Sciatic nerve (tissue), 2 donors: ENCODE results near the gene PPP2R3A. TPM values are rescaled to one million over a fixed set of nuclear protein-coding genes. Genes with fewer than 3 reads are reported as not detected.
"Not testable (repeated sequence)": the region's sequence is repeated elsewhere in the genome, so short reads cannot be mapped to it uniquely, and the experiment has no call there.

Experiments
- ATAC-seq: fragments of 200-7000 bp; cut with Tn5 transposase; one replicate; pipeline ENCODE4 v1.9.1; 2020; ENCODE audit warnings: mild to moderate bottlenecking, moderate library complexity
- DNase-seq: peaks from one replicate; pipeline ENCODE4 v3.0.0-alpha.2; 2020; ENCODE audit warnings: low spot score
- intact Hi-C: fragments of 100-400 bp; cut with DNase I; formaldehyde crosslinking; loops from one replicate; pipeline ENCODE4 v1.14.2; 2022
- total RNA-seq: library from RNA; stranded (reverse); fragmentation: NEBNext Ultra II Directional; extraction: Animal tissue kit (Norgen Biotek cat#: 25700); gene quantifications from one replicate; pipeline ENCODE4 v1.2.1, GENCODE V29; 2021
- donor health status: DM: no; HTN: no; CAD: no.
- donor health status: DM: no; HTN: no; CAD: no.

PPP2R3A gene, protein sequence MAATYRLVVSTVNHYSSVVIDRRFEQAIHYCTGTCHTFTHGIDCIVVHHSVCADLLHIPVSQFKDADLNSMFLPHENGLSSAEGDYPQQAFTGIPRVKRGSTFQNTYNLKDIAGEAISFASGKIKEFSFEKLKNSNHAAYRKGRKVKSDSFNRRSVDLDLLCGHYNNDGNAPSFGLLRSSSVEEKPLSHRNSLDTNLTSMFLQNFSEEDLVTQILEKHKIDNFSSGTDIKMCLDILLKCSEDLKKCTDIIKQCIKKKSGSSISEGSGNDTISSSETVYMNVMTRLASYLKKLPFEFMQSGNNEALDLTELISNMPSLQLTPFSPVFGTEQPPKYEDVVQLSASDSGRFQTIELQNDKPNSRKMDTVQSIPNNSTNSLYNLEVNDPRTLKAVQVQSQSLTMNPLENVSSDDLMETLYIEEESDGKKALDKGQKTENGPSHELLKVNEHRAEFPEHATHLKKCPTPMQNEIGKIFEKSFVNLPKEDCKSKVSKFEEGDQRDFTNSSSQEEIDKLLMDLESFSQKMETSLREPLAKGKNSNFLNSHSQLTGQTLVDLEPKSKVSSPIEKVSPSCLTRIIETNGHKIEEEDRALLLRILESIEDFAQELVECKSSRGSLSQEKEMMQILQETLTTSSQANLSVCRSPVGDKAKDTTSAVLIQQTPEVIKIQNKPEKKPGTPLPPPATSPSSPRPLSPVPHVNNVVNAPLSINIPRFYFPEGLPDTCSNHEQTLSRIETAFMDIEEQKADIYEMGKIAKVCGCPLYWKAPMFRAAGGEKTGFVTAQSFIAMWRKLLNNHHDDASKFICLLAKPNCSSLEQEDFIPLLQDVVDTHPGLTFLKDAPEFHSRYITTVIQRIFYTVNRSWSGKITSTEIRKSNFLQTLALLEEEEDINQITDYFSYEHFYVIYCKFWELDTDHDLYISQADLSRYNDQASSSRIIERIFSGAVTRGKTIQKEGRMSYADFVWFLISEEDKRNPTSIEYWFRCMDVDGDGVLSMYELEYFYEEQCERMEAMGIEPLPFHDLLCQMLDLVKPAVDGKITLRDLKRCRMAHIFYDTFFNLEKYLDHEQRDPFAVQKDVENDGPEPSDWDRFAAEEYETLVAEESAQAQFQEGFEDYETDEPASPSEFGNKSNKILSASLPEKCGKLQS (N-terminal part only)
- 15.2 TPM for total RNA-seq

DNA sequence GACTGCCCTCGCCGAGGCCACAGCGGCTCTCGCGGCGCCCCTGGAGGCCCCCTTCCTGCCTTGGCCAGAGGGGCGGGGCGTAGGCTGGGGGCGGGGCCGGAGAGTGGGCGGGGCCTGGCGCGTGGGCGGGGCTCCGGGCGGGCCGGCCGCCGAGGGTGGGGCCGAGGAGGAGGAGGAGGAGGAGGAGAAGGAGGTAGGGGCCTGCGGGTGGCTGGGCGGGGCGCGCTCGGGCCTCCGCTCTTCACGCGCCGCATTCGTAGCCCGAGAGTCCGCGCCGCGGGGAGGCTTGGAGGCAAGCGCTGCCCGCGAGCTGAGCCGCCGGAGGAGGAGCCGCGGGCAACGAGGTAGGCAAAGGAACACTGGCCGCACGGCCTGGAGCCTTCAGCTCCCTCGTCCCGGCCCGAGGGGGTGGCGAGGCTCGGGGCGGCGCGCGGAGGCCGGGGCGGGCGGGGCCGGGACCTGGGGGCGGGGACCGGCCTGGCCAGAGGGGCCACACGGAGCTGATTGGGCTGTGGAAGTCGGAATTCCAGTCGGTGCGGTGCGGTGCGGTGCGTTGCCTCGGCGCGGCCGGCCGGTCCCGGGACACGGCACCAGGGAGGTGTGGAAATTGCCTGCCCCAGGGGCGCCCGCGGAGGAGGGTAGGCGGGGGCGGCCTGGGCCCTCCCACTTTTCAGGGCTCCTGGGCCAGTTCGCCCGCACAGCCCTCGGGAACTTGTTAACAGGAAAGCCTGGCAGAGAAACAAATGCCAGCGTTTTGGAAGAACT is at the start of gene PPP2R3A:
PPP2R3A (plus strand) TSS at position 223 of the 765 bp plus-strand sequence. CDS start 35,771 bp downstream, outside the sequence.
- intact Hi-C loops, result no loop called here
- ATAC-seq (peak; percentile 97), DNase-seq (peak; percentile 90)

DNA sequence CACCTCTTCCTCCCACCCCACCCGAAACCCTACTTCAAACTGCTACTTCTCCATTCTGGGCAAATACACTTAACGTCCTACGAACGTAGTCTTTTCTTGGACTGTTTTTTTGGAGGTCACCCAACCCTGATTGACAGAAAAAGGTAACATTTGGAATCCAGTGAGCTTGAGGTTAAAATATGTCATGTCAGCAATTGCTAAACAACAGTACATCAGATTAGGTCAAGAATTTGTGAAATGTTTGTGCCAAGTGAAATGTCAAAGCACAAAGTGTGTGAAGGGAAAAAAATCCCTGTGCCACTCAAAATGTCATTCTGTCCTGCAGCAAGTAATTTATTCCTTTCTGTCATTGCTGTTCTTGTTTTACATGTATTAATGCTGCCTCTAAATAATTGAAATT is 49.2 kb upstream of the PPP2R3A start:
- DNase-seq, result no peak
- intact Hi-C loops, result no loop called here
- ATAC-seq, result no peak

DNA sequence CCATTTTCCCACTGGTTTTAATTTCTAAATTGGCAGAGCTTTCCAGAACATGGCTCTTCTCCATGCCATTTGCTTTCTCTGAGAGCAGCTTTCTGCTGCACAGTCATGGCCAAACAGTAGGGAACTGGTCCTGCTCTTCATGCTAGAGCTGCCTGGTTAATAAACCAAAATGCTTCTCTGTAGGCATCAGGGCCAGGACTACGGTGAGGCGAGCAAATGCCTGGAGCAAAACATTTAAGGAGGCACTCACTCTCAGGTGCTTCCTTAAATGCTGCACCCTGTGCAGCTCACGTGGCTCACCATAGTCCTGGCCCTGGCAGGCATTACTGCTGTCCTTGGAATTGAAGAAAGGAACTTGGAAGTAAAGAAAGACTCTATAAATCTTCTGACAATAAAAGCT is 48.5 kb upstream of the PPP2R3A start:
- DNase-seq, result no peak
- no peak for ATAC-seq
- intact Hi-C loops, result no loop called here

DNA sequence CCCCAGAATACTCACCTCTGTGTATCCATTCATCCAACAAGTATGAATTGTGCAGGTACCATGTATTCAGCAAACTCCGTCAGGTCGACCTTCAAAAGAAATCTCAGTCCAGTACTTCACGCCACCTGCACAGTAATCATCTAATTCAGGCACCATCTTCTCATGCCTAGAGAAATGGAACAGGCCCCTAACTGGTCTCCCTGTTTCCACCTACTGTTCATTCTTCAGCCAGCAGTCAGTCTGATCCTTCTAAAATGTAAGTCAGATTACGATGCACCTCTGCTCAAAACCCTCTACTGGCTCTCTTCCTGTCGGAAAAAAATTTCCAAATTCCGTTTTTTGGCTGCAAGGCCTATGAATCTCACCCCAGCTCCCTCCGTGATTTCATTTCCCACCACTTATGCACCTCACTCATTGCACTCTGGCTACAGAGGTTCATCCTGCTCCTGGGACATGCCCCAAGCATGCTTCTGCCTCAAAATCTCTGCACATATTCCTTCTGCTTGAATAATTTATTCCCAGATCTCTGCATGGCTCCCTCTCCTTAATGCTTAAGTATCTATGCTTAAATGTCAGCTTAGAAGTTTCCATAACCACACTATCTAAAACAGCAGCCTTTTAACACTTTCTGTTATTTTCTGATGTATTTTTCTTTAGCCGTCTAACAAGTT is 47.5 kb upstream of the PPP2R3A start:
- intact Hi-C loops, result no loop called here
- DNase-seq (no peak), ATAC-seq (no peak)

DNA sequence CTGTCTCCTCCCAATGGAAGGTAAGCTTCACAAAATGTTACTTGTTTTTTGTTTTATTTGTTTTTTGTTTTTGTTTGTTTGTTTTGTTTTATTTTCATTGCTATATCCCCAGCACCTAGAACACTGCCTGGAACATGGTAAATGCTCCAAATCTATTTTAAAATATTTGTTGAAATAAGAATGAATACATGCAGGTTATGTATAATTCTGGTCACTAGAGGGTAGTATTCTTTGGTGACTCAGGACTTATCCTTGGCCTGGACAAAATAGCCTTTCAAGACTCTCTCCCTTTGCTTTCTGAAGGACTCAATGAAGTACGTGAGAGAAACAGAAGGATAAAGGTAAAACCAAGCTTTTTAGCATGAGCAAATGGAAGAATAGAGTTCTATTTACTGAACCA is 46.9 kb upstream of the PPP2R3A start:
- intact Hi-C loops, result no loop called here
- ATAC-seq, result peak; percentile 76

DNA sequence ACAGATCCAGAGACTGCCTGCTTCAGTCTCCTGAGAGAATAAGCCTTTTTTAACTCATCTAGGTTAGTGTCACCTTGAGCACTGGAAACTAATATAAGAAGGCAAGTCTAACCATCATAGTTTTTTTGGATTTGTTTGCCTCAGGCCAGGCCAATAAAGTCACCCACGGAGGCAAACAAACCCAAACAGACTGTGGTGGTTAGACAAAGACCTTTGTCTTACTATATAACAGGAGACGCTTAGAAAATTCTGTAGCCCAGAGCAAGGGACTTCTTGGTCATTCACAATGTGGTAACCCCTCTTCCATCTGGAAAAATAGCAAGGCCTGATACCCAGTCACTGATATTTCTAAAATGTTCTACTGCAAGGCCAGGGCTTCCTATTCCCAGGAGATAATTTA is 45.3 kb upstream of the PPP2R3A start:
- intact Hi-C loops, result loop anchor here (5.0 kb wide), 1 partner anchor 117 kb away; no protein-coding TSS in a partner anchor
- ATAC-seq, result no peak
- DNase-seq, result no peak

More for the DNA sequence above, 46.9 kb upstream of the PPP2R3A start:
- DNase-seq, result no peak

DNA sequence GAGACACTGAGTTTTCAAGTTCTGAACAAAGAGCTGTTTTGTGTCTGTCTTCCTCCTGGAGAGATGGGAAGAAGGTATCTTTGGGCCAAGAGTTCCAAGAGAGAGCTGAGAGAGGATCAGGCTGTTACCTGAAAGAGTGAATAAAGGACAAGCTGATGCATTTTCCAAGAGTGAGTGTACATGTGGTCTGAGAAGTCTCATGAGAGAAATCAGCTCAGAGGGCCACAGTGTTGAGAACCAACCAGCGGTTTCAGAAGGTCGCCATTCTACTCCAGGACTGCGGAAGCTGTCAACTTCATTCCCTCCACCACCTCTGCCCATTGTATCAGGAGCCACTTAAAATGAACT is 42.7 kb upstream of the PPP2R3A start:
- ATAC-seq (no peak), DNase-seq (no peak)
- intact Hi-C loops, result loop anchor here (5.0 kb wide), 1 partner anchor 114 kb away; no protein-coding TSS in a partner anchor

DNA sequence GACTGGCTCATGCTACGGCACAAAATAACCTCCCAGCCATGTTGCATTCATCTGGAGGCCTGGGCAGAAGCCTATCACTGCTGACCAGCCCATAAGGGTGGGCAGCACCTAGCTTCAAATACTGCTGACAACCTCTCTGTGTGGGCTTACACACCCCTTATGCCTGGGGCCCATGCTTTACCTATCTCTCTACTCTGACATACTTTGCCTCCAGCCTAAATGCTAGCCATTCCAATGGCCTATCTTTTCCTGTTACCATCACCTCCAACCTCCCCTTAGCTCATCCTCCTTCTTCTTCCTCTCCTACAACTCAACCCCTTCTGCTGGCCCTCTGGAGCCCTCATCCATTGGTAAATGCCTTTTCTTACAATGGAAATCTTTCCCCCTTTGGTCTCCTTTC is 41.0 kb upstream of the PPP2R3A start:
- DNase-seq, result no peak
- ATAC-seq, result no peak
- intact Hi-C loops, result loop anchor here (5.0 kb wide), 1 partner anchor 113 kb away; no protein-coding TSS in a partner anchor

DNA sequence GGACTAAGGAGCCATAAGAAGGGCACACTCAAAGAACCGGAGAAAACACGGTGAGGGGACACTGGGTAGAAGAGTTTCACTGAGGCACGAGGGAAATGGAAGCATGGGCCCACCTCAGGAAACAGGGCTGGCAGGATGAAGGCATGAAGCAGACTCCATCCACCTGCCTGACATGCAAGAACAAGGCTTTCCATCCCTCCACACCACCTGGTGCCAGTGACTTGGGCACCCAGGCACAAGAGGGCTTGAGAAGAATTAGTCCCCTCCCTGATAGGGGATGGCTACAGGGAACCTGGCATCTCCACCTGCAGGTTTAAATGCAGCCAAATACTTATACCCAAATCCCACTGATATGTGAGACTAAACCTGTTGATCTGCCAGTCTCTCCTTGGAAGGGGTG is 38.9 kb upstream of the PPP2R3A start:
- intact Hi-C loops, result no loop called here
- ATAC-seq (no peak), DNase-seq (no peak)

DNA sequence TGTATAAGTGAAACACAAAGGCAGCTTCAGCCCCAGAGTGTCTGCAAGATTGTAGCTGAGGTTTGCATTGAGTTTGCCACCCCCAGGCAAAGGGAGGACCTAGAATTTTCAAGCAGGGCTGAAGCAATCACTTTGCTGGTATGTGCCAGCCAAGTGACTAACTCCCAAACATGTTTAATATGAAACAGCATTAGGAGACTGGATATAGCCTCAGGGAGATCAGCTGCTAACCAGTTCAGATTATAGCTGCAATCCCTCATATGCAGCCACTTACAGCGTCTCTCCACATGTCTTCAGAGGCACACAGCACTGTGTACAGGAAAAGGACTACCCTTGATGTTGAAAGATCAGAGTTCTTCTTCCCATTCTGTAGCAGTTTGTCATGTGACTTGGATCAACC is 38.4 kb upstream of the PPP2R3A start:
- DNase-seq (no peak), ATAC-seq (no peak)
- intact Hi-C loops, result no loop called here

DNA sequence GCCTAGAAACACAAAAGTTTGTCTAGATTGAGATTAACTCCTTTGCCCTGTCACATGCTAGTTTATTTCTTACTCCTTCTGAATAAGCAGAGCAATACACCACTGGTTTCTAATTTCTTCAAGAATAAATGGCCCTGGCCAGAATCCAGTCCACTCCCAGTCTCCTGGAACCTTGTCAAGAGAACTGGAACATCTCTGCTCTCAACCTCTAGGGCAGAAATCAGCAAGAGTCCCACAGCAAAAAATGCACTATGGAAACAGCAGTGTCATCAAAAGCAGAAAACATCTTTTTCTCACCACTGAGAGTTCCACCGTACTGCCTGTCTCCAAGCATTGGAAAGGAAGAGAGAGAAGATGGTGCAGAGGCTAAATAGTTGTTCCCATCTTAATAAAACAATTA is 35.9 kb upstream of the PPP2R3A start:
- ATAC-seq (peak; percentile 92), DNase-seq (no peak)
- intact Hi-C loops, result no loop called here

DNA sequence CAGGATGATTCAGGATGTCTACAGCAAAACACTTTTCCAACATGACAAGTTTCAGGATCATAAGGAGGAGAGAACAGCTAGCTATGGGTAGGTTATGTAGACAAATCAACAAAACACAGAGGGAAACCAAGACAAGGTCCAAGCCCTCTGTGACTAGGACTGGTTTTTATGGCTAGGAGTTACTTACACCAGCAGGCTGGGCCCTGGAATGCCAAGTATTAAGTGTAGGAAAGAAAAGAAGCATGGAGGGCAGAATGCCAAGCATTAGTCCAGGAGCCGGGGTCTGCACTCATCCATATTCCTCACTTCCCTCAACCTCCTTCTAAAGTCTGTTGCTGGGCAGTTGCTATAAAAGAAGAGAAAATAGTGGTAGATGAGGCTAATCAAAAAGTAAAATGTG is 35.3 kb upstream of the PPP2R3A start:
- intact Hi-C loops, result no loop called here
- DNase-seq (no peak), ATAC-seq (no peak)

DNA sequence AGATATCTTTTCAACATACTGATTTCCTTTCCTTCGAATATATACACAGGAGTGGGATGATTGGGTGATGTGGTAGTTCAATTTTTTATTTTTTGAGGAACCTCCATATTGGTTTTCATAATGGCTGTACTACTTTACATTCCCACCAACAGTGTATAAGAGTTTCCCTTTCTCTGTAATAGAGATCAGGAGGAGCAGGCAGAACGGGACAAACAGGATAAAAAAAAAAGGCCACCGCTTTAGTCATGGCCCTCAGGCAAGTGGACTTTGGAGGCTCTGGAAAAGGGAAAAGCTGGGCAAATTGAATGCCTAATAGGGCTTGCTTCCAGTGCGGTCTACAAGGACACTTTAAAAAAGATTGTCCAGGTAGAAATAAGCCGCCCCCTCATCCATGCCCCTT is 30.4 kb upstream of the PPP2R3A start:
- intact Hi-C loops, ATAC-seq, DNase-seq: not testable (repeated sequence)

DNA sequence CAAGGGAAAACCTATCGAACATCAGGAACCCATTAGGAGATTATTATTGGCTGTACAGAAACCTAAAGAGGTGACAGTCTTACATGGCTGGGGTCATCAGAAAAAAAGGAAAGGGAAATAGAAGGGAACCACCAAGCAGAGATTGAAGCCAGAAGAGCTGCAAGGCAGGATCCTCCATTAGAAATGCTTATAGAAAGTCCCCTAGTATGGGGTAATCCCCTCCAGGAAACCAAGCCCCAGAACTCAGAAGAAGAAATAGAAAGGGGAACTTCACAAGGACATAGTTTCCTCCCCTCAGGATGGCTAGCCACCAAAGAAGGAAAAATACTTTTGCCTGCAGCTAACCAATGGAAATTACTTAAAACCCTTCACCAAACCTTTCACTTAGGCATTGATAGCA is 27.8 kb upstream of the PPP2R3A start:
- ATAC-seq, intact Hi-C loops, DNase-seq: not testable (repeated sequence)

DNA sequence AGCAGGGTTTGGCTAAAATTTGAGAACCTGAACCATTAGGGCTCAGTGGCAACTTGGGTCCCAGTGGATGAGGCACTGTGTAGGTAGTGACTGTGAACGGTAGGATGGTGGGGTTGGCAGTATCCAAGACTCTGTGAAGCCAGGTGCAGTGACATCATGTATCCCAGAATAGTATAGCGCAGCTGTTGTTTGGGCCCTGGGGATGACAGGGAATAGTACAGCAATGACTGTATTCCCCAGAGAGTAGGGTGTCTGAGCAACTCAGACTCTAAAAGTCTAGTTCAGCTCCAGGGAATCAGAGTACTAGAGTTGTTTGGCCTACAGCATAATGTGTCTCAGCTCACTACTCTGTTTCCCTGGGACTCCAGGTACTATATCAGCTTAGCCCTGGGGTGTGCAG is 20.7 kb upstream of the PPP2R3A start:
- intact Hi-C loops, result no loop called here
- ATAC-seq, result no peak
- no peak for DNase-seq

DNA sequence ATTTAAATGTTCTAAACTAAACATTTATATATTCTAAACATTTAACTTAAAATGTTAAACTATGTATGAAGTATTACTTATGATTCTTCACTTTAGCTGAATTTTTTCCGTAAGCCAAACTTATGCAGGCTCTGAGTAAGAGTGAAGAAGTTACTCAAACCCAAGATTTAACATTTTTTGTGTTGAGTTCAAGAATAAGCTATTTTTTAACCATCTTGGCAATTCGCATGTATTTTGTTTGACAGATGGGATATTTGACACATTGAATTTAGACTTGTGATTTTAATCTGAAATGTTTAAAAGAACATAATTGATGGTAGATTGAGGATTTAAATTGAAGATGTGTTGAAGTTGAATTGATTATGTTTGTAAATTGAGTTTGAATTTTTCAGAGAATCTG is 14.6 kb upstream of the PPP2R3A start:
- ATAC-seq (no peak), DNase-seq (no peak)
- intact Hi-C loops, result no loop called here

DNA sequence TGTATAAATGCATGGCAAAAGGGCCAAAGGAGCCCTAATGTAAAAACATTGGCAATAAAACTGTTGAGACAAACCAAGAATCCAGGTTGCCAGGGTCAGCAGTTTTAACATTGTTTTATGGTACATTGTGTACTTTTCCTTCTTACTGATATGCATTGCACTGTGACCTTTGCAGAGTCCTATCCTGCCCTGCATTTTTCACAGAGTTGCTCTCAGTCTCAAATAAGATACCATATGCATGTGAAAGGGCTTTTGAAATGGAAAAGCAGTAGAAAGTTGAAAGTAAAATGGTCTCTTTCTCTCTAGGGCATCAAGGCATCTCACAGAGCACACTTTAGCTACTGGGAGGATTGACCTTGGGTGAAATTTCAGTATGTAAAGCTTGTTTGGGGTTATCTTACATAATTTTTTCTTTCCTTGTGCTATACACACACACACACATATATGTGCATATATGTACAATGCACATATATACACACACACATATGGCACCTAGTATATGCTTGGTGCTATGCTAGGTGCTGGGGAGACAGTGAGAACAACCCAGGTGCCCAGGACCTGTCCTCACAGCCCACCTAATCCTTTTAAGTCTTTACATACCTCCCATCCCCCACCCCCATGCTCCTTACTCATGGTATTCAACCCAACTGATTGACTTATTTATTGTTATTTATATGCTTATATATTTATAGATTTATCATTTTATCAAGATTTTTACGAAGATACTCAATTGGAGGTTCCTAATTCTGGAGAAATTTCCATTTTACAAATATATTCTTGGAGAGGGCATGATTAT is 1.2 kb upstream of the PPP2R3A start:
- intact Hi-C loops, result no loop called here
- ATAC-seq, result no peak

DNA sequence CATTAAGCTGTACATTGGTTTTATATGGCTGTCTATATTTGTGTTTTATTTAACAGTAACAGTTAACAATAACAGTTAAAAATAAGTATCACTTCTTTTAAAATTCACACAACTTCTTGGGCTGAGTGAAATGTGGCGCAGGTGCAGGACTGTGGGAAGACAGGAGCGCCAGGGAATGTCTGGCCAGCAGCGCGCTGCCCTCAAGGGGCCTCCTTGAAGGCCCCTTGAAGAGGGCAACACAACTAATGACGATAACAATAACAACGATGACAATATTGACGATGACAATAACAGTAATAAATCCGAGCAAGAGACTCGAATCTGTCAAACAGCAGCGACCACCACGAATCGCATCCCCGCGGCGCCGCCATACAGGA is 411 bp upstream of the PPP2R3A start:
- DNase-seq, result no peak
- ATAC-seq, result peak; percentile 38
- intact Hi-C loops, result no loop called here

More for the DNA sequence above, 1.2 kb upstream of the PPP2R3A start:
- no peak for DNase-seq
